Glutamatergic neuron (in vitro differentiated cells): ENCODE results near the gene UGT1A7. TPM values are rescaled to one million over a fixed set of nuclear protein-coding genes. Genes with fewer than 3 reads are reported as not detected.

Experiments used
- DNase-seq: peaks from one replicate; pipeline ENCODE4 v3.0.0; 2022
- H3K27ac Mint-ChIP-seq: one replicate; pipeline ENCODE4 v1.8.0; 2020; ENCODE audit warnings: mild to moderate bottlenecking, mixed read lengths, inconsistent platforms; ENCODE audit not compliant: unreplicated experiment
- H3K27me3 Mint-ChIP-seq: one replicate; pipeline ENCODE4 v1.8.0; 2020; ENCODE audit warnings: mild to moderate bottlenecking, moderate library complexity, mixed read lengths, inconsistent platforms; ENCODE audit not compliant: unreplicated experiment
- H3K36me3 Mint-ChIP-seq: one replicate; pipeline ENCODE4 v1.8.0; 2020; ENCODE audit warnings: mild to moderate bottlenecking, mixed read lengths, inconsistent platforms; ENCODE audit not compliant: unreplicated experiment
- H3K4me1 Mint-ChIP-seq: one replicate; pipeline ENCODE4 v1.8.0; 2020; ENCODE audit warnings: mild to moderate bottlenecking, low read depth, mixed read lengths, inconsistent platforms; ENCODE audit not compliant: unreplicated experiment
- H3K4me3 Mint-ChIP-seq: one replicate; pipeline ENCODE4 v1.8.0; 2020; ENCODE audit warnings: mild to moderate bottlenecking, mixed read lengths, inconsistent platforms; ENCODE audit not compliant: unreplicated experiment
- H3K9me3 Mint-ChIP-seq: one replicate; pipeline ENCODE4 v1.8.0; 2020; ENCODE audit warnings: mild to moderate bottlenecking, moderate library complexity, mixed read lengths, inconsistent platforms; ENCODE audit not compliant: unreplicated experiment
- CTCF ChIP-seq: fragments of 200-600 bp; sonication (generic); IDR thresholded peaks from one replicate; pipeline ENCODE4 v1.5.0; 2021; ENCODE audit not compliant: partially characterized antibody, unreplicated experiment
- total RNA-seq: library from RNA; stranded (reverse); fragmentation: NEBNext Ultra II Directional; extraction: Animal tissue kit (Norgen Biotek cat#: 25700); gene quantifications from one replicate; pipeline ENCODE4 v1.2.1, GENCODE V29; 2021; ENCODE audit not compliant: unreplicated experiment

UGT1A7 gene
- total RNA-seq, 1 donor from 2014 or later: not detected

- Mint-ChIP-seq H3K4me3 (no peak overlapping the region), H3K9me3 (no peaks in the 10 kb centered on the region), H3K27me3 (peaks cover 1% of the 10 kb centered on the region), H3K36me3 (peaks cover 17% of the 10 kb centered on the region), H3K27ac (no peak overlapping the region), H3K4me1 (no peaks in the 10 kb centered on the region)
- no peak for DNase-seq
- no peak for TF ChIP-seq CTCF
Observed at GRCh38 chr2:233773854-233774253, 92.2 kb downstream of the UGT1A7 start.

GRCh38 chr2:233775414-233775813 is 93.7 kb downstream of the UGT1A7 start:
- Mint-ChIP-seq H3K4me1 (no peaks in the 10 kb centered on the region), H3K36me3 (peaks cover 17% of the 10 kb centered on the region), H3K4me3 (no peak overlapping the region), H3K27me3 (peaks cover 1% of the 10 kb centered on the region), H3K27ac (no peak overlapping the region), H3K9me3 (no peaks in the 10 kb centered on the region)
- no peak for DNase-seq
- no peak for TF ChIP-seq CTCF

GRCh38 chr2:233778030-233778429 is 96.3 kb downstream of the UGT1A7 start, which contains the start of gene MROH2A:
Gene MROH2A (plus strand): TSS chr2:233778330. CDS start chr2:233779359, 1,029 bp downstream.
- Mint-ChIP-seq H3K27ac (no peak within 1 kb of the TSS), H3K9me3 (no peaks in the 10 kb centered on the region), H3K36me3 (peaks cover 17% of the 10 kb centered on the region), H3K27me3 (peaks cover 1% of the 10 kb centered on the region), H3K4me3 (no peak within 1 kb of the TSS), H3K4me1 (no peaks in the 10 kb centered on the region)
- TF ChIP-seq CTCF: no peak
- DNase-seq: no peak

- Mint-ChIP-seq H3K9me3 (no peaks in the 10 kb centered on the region), H3K4me1 (no peaks in the 10 kb centered on the region), H3K4me3 (no peak overlapping the region), H3K27me3 (peaks cover 1% of the 10 kb centered on the region), H3K27ac (no peak overlapping the region), H3K36me3 (peaks cover 17% of the 10 kb centered on the region)
- no peak for TF ChIP-seq CTCF
- no peak for DNase-seq
Observed at GRCh38 chr2:233779722-233780121, 98.0 kb downstream of the UGT1A7 start.

GRCh38 chr2:233780771-233781170 is 99.1 kb downstream of the UGT1A7 start:
- peaks cover 8% of the 10 kb centered on the region for H3K36me3 Mint-ChIP-seq
- H3K27me3 Mint-ChIP-seq: peaks cover 1% of the 10 kb centered on the region
- no peaks in the 10 kb centered on the region for H3K4me1 Mint-ChIP-seq
- H3K4me3 Mint-ChIP-seq: no peak overlapping the region
- no peaks in the 10 kb centered on the region for H3K9me3 Mint-ChIP-seq
- H3K27ac Mint-ChIP-seq: no peak overlapping the region
- no peak for DNase-seq
- TF ChIP-seq CTCF: no peak
